GM21390 (cell line): ENCODE measurements around the gene CMTM2.
A peak's percentile ranks its signal among the peaks of the same experiment; 100 is the strongest.
"Not testable (repeated sequence)": the region's sequence is repeated elsewhere in the genome, so short reads cannot be mapped to it uniquely, and the experiment has no call there.

Experiments
- ATAC-seq: cut with Tn5 transposase; IDR thresholded peaks from one replicate; pipeline ENCODE4 v1.9.1; 2021; ENCODE audit not compliant: unreplicated experiment

The CMTM2 gene

GRCh38 chr16:66581246-66581952, 2.1 kb downstream of the CMTM2 start:
- no peak for ATAC-seq

- ATAC-seq, result no peak
Measured at GRCh38 chr16:66585481-66586239, 6.4 kb downstream of the CMTM2 start.

GRCh38 chr16:66587881-66588600, 8.8 kb downstream of the CMTM2 start:
- ATAC-seq, result no peak

GRCh38 chr16:66588981-66589713, 9.9 kb downstream of the CMTM2 start:
- no peak for ATAC-seq

GRCh38 chr16:66590322-66590721, 11.1 kb downstream of the CMTM2 start:
- ATAC-seq, result no peak

GRCh38 chr16:66591018-66591417, 11.8 kb downstream of the CMTM2 start:
- ATAC-seq, result no peak

- ATAC-seq, result no peak
Measured at GRCh38 chr16:66592241-66592640, 13.0 kb downstream of the CMTM2 start.

GRCh38 chr16:66592814-66593213, 13.6 kb downstream of the CMTM2 start:
- ATAC-seq, result no peak

- peak; percentile 44 for ATAC-seq
Measured at GRCh38 chr16:66594739-66595138, 15.5 kb downstream of the CMTM2 start.

GRCh38 chr16:66596559-66596958, 17.3 kb downstream of the CMTM2 start:
- not testable (repeated sequence) for ATAC-seq

- no peak for ATAC-seq
Measured at GRCh38 chr16:66596986-66597848, 18.0 kb downstream of the CMTM2 start.

- ATAC-seq, result no peak
Measured at GRCh38 chr16:66598111-66598510, 18.8 kb downstream of the CMTM2 start.

- no peak for ATAC-seq
Measured at GRCh38 chr16:66599726-66600125, 20.5 kb downstream of the CMTM2 start.

GRCh38 chr16:66600477-66600876, 21.2 kb downstream of the CMTM2 start:
- ATAC-seq, result no peak

- no peak for ATAC-seq
Measured at GRCh38 chr16:66601471-66601870, 22.2 kb downstream of the CMTM2 start.

GRCh38 chr16:66603537-66604375, 24.5 kb downstream of the CMTM2 start:
- no peak for ATAC-seq

- ATAC-seq, result peak; percentile 60
Measured at GRCh38 chr16:66604376-66605176, 25.3 kb downstream of the CMTM2 start, which contains the start of gene CMTM3. TSS of gene CMTM3 (plus strand) at chr16:66604704. CDS start at chr16:66604806, 102 bp downstream.
